Vagina (tissue), 2 donors: Measurements from ENCODE around the gene ANAPC10. TPM values are rescaled to one million over a fixed set of nuclear protein-coding genes. Genes with fewer than 3 reads are reported as not detected.

Source experiments
- DNase-seq, 2 donors: peaks; one replicate each; pipeline ENCODE4 v3.0.0-alpha.2; 2017; ENCODE audit errors: extremely low spot score in 2 of 2
- H3K27ac ChIP-seq: fragments of 200-600 bp; sonication (generic); one replicate; pipeline ENCODE4 v1.5.1; 2019
- H3K27me3 ChIP-seq: fragments of 200-600 bp; sonication (generic); one replicate; pipeline ENCODE4 v1.5.1; 2019
- H3K36me3 ChIP-seq, 2 donors: fragments of 200-600 bp; sonication (generic); one replicate each; pipeline ENCODE4 v1.5.1; 2017 to 2019
- H3K4me1 ChIP-seq: fragments of 200-600 bp; sonication (generic); one replicate; pipeline ENCODE4 v1.5.1; 2019
- H3K4me3 ChIP-seq, 2 donors: fragments of 200-600 bp; sonication (generic); 1 replicate in 1 of 2; 2 replicates in 1 of 2; pipeline ENCODE4 v1.5.1; 2016 to 2019
- H3K9me3 ChIP-seq: fragments of 200-600 bp; sonication (generic); one replicate; pipeline ENCODE4 v1.5.1; 2019
- POLR2A ChIP-seq, 2 donors: fragments of 450-650 bp; IDR thresholded peaks; one replicate each; pipeline ENCODE4 v1.6.1; 2017; ENCODE audit warnings: antibody characterized with exemption in 2 of 2, mild to moderate bottlenecking in 2 of 2, moderate library complexity in 2 of 2
- POLR2AphosphoS5 ChIP-seq, 2 donors: sonication (generic); formaldehyde crosslinking; IDR thresholded peaks; one replicate each; pipeline ENCODE4 v1.9.0; 2017; ENCODE audit warnings: antibody characterized with exemption in 2 of 2, mild to moderate bottlenecking in 2 of 2, low read depth in 1 of 2; ENCODE audit not compliant: insufficient read depth in 1 of 2
- intact Hi-C: fragments of 100-400 bp; cut with DNase I; formaldehyde crosslinking; loops from one replicate; pipeline ENCODE4 v1.15.1; 2023
- total RNA-seq: library from RNA; depleted of rRNA; stranded (reverse); fragments of >200 nt; gene quantifications from one replicate; pipeline ENCODE4 v1.2.3, GENCODE V29; 2016
- TF ChIP-seq, protein P1 (sequence below), 3 experiments: fragments of 450-650 bp in 2 of 3; fragments of 200-600 bp in 1 of 3; sonication (generic) in 1 of 3; IDR thresholded peaks; one replicate each; pipeline ENCODE4 v1.5.1; 2017 to 2019; ENCODE audit warnings: antibody characterized with exemption in 3 of 3, mild to moderate bottlenecking in 2 of 3, moderate library complexity in 2 of 3

The ANAPC10 gene
- total RNA-seq, 1 donor from 2014 or later = 17.4 TPM

DNA sequence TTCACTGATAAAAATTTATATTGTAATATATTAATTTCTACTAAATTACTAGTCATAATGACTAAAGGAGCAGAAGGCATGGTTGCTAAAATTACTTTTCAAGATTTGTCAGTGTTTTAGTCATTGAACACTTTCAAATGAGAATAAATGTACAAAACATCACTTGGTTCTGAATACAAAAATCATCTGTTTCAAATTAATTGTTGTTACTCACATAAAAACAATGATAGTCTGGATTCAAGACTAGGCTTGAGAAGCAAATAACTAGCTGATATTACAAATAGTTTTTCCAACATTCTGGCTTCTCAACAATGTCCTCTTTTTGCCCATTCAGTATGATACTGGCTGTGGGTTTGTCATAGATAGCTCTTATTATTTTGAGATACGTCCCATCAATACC, 112.5 kb downstream of the ANAPC10 start:
- Histone ChIP-seq H3K27ac (no peak overlapping the region), H3K9me3 (no peaks in the 10 kb centered on the region), H3K4me3 (no peak overlapping the region), H3K27me3 (no peaks in the 10 kb centered on the region), H3K36me3 (no peaks in the 10 kb centered on the region), H3K4me1 (no peaks in the 10 kb centered on the region)
- intact Hi-C loops = no loop called here
- DNase-seq = no peak
- TF ChIP-seq, protein P1, sequence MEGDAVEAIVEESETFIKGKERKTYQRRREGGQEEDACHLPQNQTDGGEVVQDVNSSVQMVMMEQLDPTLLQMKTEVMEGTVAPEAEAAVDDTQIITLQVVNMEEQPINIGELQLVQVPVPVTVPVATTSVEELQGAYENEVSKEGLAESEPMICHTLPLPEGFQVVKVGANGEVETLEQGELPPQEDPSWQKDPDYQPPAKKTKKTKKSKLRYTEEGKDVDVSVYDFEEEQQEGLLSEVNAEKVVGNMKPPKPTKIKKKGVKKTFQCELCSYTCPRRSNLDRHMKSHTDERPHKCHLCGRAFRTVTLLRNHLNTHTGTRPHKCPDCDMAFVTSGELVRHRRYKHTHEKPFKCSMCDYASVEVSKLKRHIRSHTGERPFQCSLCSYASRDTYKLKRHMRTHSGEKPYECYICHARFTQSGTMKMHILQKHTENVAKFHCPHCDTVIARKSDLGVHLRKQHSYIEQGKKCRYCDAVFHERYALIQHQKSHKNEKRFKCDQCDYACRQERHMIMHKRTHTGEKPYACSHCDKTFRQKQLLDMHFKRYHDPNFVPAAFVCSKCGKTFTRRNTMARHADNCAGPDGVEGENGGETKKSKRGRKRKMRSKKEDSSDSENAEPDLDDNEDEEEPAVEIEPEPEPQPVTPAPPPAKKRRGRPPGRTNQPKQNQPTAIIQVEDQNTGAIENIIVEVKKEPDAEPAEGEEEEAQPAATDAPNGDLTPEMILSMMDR (IDR thresholded peaks at IDR 0.05) = no peak
- TF ChIP-seq POLR2AphosphoS5 (IDR thresholded peaks at IDR 0.05; ENCODE audit: insufficient read depth in 1 of 2, low read depth in 1 of 2) (no peak), POLR2A (IDR thresholded peaks at IDR 0.05) (no peak)

GRCh38 chr4:144985014-144985413, 113.0 kb downstream of the ANAPC10 start:
- no peaks in the 10 kb centered on the region for H3K4me1 ChIP-seq
- intact Hi-C loops = no loop called here
- H3K4me3 ChIP-seq = no peak overlapping the region
- no peak for DNase-seq
- H3K36me3 ChIP-seq = no peaks in the 10 kb centered on the region
- H3K27ac ChIP-seq = no peak overlapping the region
- TF ChIP-seq, protein P1 (IDR thresholded peaks at IDR 0.05) = no peak
- TF ChIP-seq POLR2A (IDR thresholded peaks at IDR 0.05) (no peak), POLR2AphosphoS5 (IDR thresholded peaks at IDR 0.05; ENCODE audit: insufficient read depth in 1 of 2, low read depth in 1 of 2) (no peak)
- no peaks in the 10 kb centered on the region for H3K27me3 ChIP-seq
- H3K9me3 ChIP-seq = no peaks in the 10 kb centered on the region

DNA sequence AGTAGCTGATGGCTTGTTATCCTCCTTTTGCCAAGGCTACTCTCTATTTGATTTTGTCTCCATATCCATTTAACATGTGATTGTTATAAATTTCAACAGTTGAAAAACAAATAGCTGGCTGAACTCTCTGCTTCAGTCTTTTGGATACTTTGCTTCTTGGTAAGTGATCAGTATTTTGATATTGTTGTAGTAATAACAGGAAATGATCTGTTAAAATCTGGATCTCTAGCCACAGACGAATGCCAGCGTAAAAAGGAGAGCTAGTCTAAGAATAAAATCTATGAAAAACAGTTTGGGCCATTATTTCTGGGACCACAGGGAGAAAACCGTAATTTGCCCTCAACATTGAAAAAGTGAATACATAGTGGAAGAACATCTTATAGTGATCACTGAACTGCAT, 113.8 kb downstream of the ANAPC10 start:
- DNase-seq = no peak
- Histone ChIP-seq H3K36me3 (no peaks in the 10 kb centered on the region), H3K4me3 (no peak overlapping the region), H3K9me3 (no peaks in the 10 kb centered on the region), H3K4me1 (no peaks in the 10 kb centered on the region), H3K27me3 (no peaks in the 10 kb centered on the region), H3K27ac (no peak overlapping the region)
- TF ChIP-seq POLR2A (IDR thresholded peaks at IDR 0.05) = no peak
- TF ChIP-seq, protein P1 (IDR thresholded peaks at IDR 0.05) = no peak
- TF ChIP-seq POLR2AphosphoS5 (IDR thresholded peaks at IDR 0.05; ENCODE audit: insufficient read depth in 1 of 2, low read depth in 1 of 2) = no peak
- intact Hi-C loops = no loop called here

DNA sequence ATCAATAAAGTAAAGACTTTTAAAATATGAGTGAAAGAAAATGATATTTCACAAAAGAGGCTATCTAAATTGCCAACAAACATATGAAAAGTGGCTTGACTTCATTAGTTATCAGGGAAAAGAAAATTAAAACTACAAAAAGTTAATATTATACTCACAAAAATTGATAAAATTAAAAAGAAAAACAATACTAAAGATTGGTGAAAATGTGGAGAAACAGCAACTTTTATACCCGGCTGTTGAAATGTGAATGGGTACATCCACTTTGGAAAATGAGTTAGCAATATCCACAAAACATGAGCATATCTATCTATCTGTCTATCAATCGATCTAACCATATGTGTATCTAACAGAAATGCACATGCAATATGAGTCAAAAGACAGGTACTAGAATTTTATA, 122.3 kb downstream of the ANAPC10 start:
- TF ChIP-seq POLR2A (IDR thresholded peaks at IDR 0.05) (no peak), POLR2AphosphoS5 (IDR thresholded peaks at IDR 0.05; ENCODE audit: insufficient read depth in 1 of 2, low read depth in 1 of 2) (no peak)
- TF ChIP-seq, protein P1 (IDR thresholded peaks at IDR 0.05) = no peak
- no peak overlapping the region for H3K27ac ChIP-seq
- intact Hi-C loops = no loop called here

DNA sequence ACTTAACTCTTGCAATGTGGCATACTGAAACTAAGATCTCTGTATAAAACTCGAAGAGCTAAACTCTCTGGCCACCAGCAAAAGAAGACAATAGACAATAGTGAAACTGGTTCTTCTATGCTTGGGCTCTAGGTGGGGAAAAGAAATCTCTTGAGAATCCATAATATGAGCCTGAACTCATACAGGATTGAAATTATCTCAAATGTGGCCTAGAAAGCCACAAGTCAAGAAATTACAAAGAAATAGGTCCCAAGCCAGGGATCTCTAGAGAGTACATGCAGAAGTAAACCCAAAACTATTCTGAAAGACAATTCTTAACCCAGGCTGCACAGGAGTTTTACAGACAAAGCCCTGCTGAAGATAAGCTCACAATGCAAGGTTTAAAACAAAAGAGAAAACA, 127.4 kb downstream of the ANAPC10 start:
- intact Hi-C loops = no loop called here
- no peak overlapping the region for H3K27ac ChIP-seq
- H3K27me3 ChIP-seq = no peaks in the 10 kb centered on the region
- no peaks in the 10 kb centered on the region for H3K4me1 ChIP-seq
- H3K4me3 ChIP-seq = no peak overlapping the region
- TF ChIP-seq POLR2A (IDR thresholded peaks at IDR 0.05) (no peak), POLR2AphosphoS5 (IDR thresholded peaks at IDR 0.05; ENCODE audit: insufficient read depth in 1 of 2, low read depth in 1 of 2) (no peak)
- TF ChIP-seq, protein P1 (IDR thresholded peaks at IDR 0.05) = no peak
- no peak for DNase-seq
- H3K9me3 ChIP-seq = no peaks in the 10 kb centered on the region
- no peaks in the 10 kb centered on the region for H3K36me3 ChIP-seq

More for the DNA sequence above, 122.3 kb downstream of the ANAPC10 start:
- H3K9me3 ChIP-seq = no peaks in the 10 kb centered on the region
- no peaks in the 10 kb centered on the region for H3K4me1 ChIP-seq
- H3K4me3 ChIP-seq = no peak overlapping the region
- no peaks in the 10 kb centered on the region for H3K36me3 ChIP-seq
- no peaks in the 10 kb centered on the region for H3K27me3 ChIP-seq
- no peak for DNase-seq
